ENCODE results near the gene NUP85.
"Not testable (repeated sequence)": the region's sequence is repeated elsewhere in the genome, so short reads cannot be mapped to it uniquely, and the experiment has no call there.

The NUP85 gene

DNA sequence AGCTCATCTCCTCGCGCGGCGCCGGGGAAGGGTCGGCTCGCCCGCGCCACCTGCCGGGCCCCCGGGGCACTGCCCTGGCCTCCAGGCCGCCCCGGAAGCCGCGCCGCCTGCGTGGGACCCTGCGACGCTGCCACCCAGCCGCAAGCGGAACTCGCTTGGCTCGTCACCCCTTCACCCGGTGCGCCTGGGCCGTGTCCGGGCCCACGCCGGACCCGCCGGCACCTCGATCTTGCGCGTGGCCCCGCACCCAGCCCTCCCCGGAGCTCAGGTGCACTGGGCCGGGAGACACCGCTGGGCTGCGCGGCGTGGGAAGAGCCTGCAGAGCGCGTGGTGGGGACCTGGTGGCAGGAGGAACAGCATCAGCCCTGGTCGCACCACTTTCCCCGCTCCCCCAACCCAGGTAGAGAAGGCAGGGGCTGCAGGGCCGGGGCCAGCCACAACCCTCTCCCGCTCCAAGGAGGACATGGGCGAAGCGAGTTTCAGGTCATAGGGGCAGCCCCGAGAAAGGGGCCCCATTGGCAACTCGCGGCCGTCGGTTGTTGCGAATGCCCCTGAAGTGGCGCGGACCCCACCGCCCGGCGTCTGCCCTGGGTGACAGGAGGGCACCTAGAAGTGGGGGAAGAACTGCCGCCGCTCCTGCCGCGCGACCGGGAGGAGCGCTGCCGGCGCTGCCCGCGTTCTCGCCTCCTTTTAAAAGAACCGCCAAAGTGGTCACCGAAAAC, 65.9 kb downstream of the NUP85 start:
- DNase-seq: peak; percentile 45

GRCh38 chr17:75271955-75272847, 66.7 kb downstream of the NUP85 start:
- no peak for DNase-seq

- no peak for DNase-seq
Measured at GRCh38 chr17:75272848-75273184, 67.3 kb downstream of the NUP85 start.

- no peak for DNase-seq
Measured at GRCh38 chr17:75273977-75274708, 68.7 kb downstream of the NUP85 start.

GRCh38 chr17:75277664-75278071, 72.2 kb downstream of the NUP85 start:
- DNase-seq: no peak

DNA sequence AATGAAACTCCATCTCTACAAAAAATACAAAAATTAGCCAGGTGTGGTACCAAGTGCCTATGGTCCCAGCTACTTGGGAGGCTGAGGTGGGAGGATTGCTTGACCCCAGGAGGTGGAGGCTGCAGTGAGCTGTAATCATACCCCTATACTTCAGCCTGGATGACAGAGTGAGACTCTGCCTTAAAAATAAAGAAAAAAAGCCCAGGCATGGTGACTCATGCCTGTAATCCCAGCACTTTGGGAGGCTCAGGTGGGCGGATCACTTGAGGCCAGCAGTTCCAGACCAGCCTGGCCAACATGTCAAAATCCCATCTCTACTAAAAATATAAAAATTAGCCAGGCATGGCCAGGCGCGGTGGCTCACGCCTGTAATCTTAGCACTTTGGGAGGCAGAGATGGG, 74.7 kb downstream of the NUP85 start:
- not testable (repeated sequence) for DNase-seq

- no peak for DNase-seq
Measured at GRCh38 chr17:75285123-75285522, 79.6 kb downstream of the NUP85 start.

Measured in GF-D8 (cell line).